Hippocampal formation (tissue), 2 donors: ENCODE data around the gene DBNDD2.

ENCODE experiments used
- DNase-seq, 2 donors: peaks; one replicate each; lab custom pipeline; 2025; lab: John Stamatoyannopoulos, UW

The DBNDD2 gene

DNA sequence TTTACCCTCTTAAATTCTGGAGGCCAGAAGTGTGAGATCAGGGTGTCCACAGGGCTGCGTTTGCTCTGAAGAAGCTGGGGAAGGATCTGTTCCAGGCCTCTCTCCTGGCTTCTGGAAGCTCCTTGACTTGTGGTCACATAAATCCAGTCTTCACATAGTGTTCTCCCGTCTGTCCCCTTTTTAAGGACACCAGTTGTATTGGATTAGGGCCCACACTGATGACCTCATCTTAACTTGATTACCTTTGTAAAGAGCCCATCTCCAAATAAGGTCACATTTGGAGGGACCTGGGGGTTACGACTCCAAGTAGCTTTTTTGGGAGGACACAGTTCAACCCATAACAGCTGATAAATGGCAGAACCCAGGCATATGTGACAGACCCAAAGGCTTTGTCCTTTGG lies 41.4 kb downstream of the DBNDD2 start:
- no peak for DNase-seq

DNA sequence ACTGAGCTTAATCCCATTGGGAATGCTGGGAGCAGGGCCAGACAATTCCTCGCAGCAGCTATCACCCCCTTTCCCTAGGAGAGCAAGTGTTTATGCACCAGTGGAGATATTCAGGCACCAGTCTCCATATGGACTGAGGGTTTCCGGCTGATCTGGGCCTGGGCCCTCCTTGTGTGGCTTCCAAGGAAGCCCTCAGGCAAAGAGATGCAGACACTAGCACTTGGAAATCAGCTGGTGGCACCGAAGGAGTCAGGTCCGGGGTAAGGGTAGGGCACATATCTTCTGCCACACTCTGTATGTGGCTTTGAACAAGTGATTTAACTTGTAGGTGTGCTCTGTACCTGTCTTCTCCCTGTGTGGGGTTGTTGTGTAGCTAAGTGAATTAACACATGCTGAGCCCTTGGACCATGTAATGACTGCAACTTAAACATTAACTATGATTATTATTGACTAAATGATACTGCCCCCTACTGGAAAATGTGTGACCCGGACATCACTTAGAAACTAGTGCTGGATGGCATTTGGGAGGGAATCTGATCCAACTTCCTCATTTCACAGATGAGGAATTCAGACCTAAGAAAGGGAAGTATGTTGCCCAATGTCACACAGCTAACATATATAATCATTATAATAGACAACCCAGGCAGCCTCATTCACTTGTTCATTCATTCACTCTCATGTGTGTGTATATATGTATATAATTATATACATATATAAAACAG lies 42.2 kb downstream of the DBNDD2 start:
- DNase-seq = peak in 1 of 2 donors; percentile 25

GRCh38 chr20:45452238-45452637 lies 44.1 kb downstream of the DBNDD2 start:
- DNase-seq = no peak

GRCh38 chr20:45452772-45453691 lies 44.9 kb downstream of the DBNDD2 start:
- DNase-seq = no peak

- DNase-seq = no peak
Observed at GRCh38 chr20:45456632-45457031, 48.5 kb downstream of the DBNDD2 start.

DNA sequence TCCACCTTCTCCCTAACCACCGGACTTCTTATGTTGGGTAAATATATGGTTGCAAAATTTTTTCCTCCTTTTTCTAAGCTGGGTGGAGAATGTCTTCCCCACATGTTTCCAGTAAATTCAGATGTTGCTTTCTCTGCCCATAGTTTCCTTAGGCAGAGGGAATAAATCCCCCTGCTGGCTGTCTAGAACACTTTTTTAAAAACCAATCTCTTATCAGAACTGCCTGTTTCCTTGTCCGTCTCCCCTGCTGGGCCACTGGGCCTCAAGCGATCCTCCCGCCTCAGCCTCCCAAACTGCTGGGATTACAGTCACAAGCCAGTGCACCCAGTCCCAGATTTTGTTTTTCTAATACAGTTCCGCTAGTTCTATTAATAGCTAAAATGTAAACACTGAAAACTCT lies 51.5 kb downstream of the DBNDD2 start:
- no peak for DNase-seq
